ENCODE measurements around the gene CARS2. TPM values are rescaled to one million over a fixed set of nuclear protein-coding genes. Genes with fewer than 3 reads are reported as not detected.

CARS2 gene
- total RNA-seq, 4 donors from 2014 or later, result 50.6 to 123 (median 97.7) TPM

- H3K27me3 ChIP-seq, result no peaks in the 10 kb centered on the region
- TF ChIP-seq CTCF (IDR thresholded peaks at IDR 0.05) (no peak), POLR2A (IDR thresholded peaks at IDR 0.05) (peak in 1 of 2 donors; percentile 48)
- peak in 2 of 3 donors; percentile 82 to 83 for DNase-seq
These were observed 80.1 kb downstream of the CARS2 start for GRCh38 chr13:110625771-110626321.

GRCh38 chr13:110624766-110625756 lies 80.9 kb downstream of the CARS2 start:
- Histone ChIP-seq H3K4me3 (no peak overlapping the region), H3K27me3 (no peaks in the 10 kb centered on the region), H3K9me3 (no peaks in the 10 kb centered on the region), H3K4me1 (peaks cover 0 to 44% (median 0%) of the 10 kb centered on the region in 4 donors), H3K36me3 (peaks cover 0 to 56% (median 0%) of the 10 kb centered on the region in 3 donors), H3K27ac (peak overlapping the region in 2 of 4 donors; percentile 36 to 75)
- TF ChIP-seq CTCF (IDR thresholded peaks at IDR 0.05) (no peak), POLR2A (IDR thresholded peaks at IDR 0.05) (no peak)
- no peak for DNase-seq

More at GRCh38 chr13:110625771-110626321, 80.1 kb downstream of the CARS2 start:
- peak overlapping the region in 2 of 4 donors; percentile 36 to 75 for H3K27ac ChIP-seq
- H3K9me3 ChIP-seq, result no peaks in the 10 kb centered on the region
- peaks cover 0 to 36% (median 0%) of the 10 kb centered on the region in 4 donors for H3K4me1 ChIP-seq
- H3K36me3 ChIP-seq, result peaks cover 0 to 57% (median 0%) of the 10 kb centered on the region in 3 donors
- no peak overlapping the region for H3K4me3 ChIP-seq

GRCh38 chr13:110620596-110620995 lies 85.3 kb downstream of the CARS2 start:
- Histone ChIP-seq H3K4me1 (peaks cover 0 to 45% (median 5%) of the 10 kb centered on the region in 4 donors), H3K9me3 (no peaks in the 10 kb centered on the region), H3K27ac (no peak overlapping the region), H3K4me3 (no peak overlapping the region), H3K27me3 (no peaks in the 10 kb centered on the region), H3K36me3 (peaks cover 0 to 31% (median 0%) of the 10 kb centered on the region in 3 donors)
- TF ChIP-seq POLR2A (IDR thresholded peaks at IDR 0.05), result no peak
- TF ChIP-seq CTCF (IDR thresholded peaks at IDR 0.05), result no peak
- DNase-seq, result no peak

GRCh38 chr13:110618780-110619179 lies 87.1 kb downstream of the CARS2 start:
- TF ChIP-seq POLR2A (IDR thresholded peaks at IDR 0.05) (no peak), CTCF (IDR thresholded peaks at IDR 0.05) (no peak)
- no peaks in the 10 kb centered on the region for H3K9me3 ChIP-seq
- DNase-seq, result no peak
- peak overlapping the region in 1 of 4 donors; percentile 95 for H3K27ac ChIP-seq
- H3K27me3 ChIP-seq, result no peaks in the 10 kb centered on the region
- peaks cover 0 to 16% (median 0%) of the 10 kb centered on the region in 3 donors for H3K36me3 ChIP-seq
- H3K4me1 ChIP-seq, result peaks cover 0 to 38% (median 5%) of the 10 kb centered on the region in 4 donors
- H3K4me3 ChIP-seq, result no peak overlapping the region

GRCh38 chr13:110618167-110618566 lies 87.7 kb downstream of the CARS2 start:
- peaks cover 0 to 10% (median 0%) of the 10 kb centered on the region in 3 donors for H3K36me3 ChIP-seq
- H3K27ac ChIP-seq, result peak overlapping the region in 1 of 4 donors; percentile 95
- no peak overlapping the region for H3K4me3 ChIP-seq

More at GRCh38 chr13:110618167-110618566, 87.7 kb downstream of the CARS2 start:
- no peaks in the 10 kb centered on the region for H3K27me3 ChIP-seq
- no peaks in the 10 kb centered on the region for H3K9me3 ChIP-seq
- TF ChIP-seq POLR2A (IDR thresholded peaks at IDR 0.05), result no peak
- no peak for TF ChIP-seq CTCF (IDR thresholded peaks at IDR 0.05)
- no peak for DNase-seq
- peaks cover 0 to 38% (median 5%) of the 10 kb centered on the region in 4 donors for H3K4me1 ChIP-seq

Data from Peyer's patch (tissue), 4 donors.